WTC11 (cell line): ENCODE measurements around the gene SDC4. TPM values are rescaled to one million over a fixed set of nuclear protein-coding genes. Genes with fewer than 3 reads are reported as not detected.

Experiments
- ATAC-seq: fragments of 200-7000 bp; cut with Tn5 transposase; 2 replicates; pipeline ENCODE4 v1.10.0; 2021; ENCODE audit warnings: mild to moderate bottlenecking, moderate library complexity
- CTCF ChIA-PET: fragments of 300-600 bp; sonication (Branson Sonifier 250); formaldehyde crosslinking; loops from one replicate; lab custom pipeline; 2021; ENCODE audit warnings: antibody characterized with exemption; lab: Charles Lee
- POLR2A ChIA-PET: fragments of 350-600 bp; sonication (Branson Sonifier 250); formaldehyde crosslinking; loops from one replicate; lab custom pipeline; 2021; ENCODE audit warnings: antibody characterized with exemption; lab: Charles Lee
- DNase-seq: peaks from one replicate; pipeline ENCODE4 v3.0.0; 2021; ENCODE audit warnings: low spot score
- H3K27ac Mint-ChIP-seq: 2 replicates; pipeline ENCODE4 v1.8.0; 2021; ENCODE audit warnings: mixed read lengths
- H3K27me3 Mint-ChIP-seq: 2 replicates; pipeline ENCODE4 v1.8.0; 2021; ENCODE audit warnings: low read depth, mild to moderate bottlenecking, moderate library complexity, mixed read lengths
- H3K36me3 Mint-ChIP-seq: 2 replicates; pipeline ENCODE4 v1.8.0; 2021; ENCODE audit warnings: mixed read lengths
- H3K4me1 Mint-ChIP-seq: 2 replicates; pipeline ENCODE4 v1.8.0; 2022; ENCODE audit warnings: mixed read lengths
- H3K4me3 Mint-ChIP-seq: 2 replicates; pipeline ENCODE4 v1.8.0; 2021; ENCODE audit warnings: mild to moderate bottlenecking, moderate library complexity, mixed read lengths
- H3K9me3 Mint-ChIP-seq: 2 replicates; pipeline ENCODE4 v1.8.0; 2021; ENCODE audit warnings: mixed read lengths
- ATF6 ChIP-seq: sonication (generic); formaldehyde crosslinking; IDR thresholded peaks from 2 replicates; pipeline ENCODE4 v1.8.1; 2023; ENCODE audit warnings: mild to moderate bottlenecking, missing genetic modification reagents
- ESRRA ChIP-seq: sonication (generic); formaldehyde crosslinking; IDR thresholded peaks from 2 replicates; pipeline ENCODE4 v1.8.1; 2022; ENCODE audit warnings: mild to moderate bottlenecking, missing genetic modification reagents, borderline replicate concordance
- IRF2 ChIP-seq: sonication (generic); formaldehyde crosslinking; IDR thresholded peaks from 2 replicates; pipeline ENCODE4 v1.8.0; 2022; ENCODE audit warnings: low read depth, missing genetic modification reagents, borderline replicate concordance
- JUN ChIP-seq: sonication (generic); formaldehyde crosslinking; IDR thresholded peaks from 2 replicates; pipeline ENCODE4 v1.8.0; 2023; ENCODE audit warnings: mild to moderate bottlenecking, missing genetic modification reagents
- MAX ChIP-seq: sonication (generic); formaldehyde crosslinking; IDR thresholded peaks from 2 replicates; pipeline ENCODE4 v1.8.0; 2022; ENCODE audit warnings: mild to moderate bottlenecking, missing genetic modification reagents
- PRRX2 ChIP-seq: fragments of 250-450 bp; sonication (Bioruptor Pico); IDR thresholded peaks from 2 replicates; pipeline ENCODE4 v1.8.0; 2021; ENCODE audit warnings: mild to moderate bottlenecking
- SMAD3 ChIP-seq: sonication (generic); formaldehyde crosslinking; IDR thresholded peaks from 2 replicates; pipeline ENCODE4 v1.8.0; 2022; ENCODE audit warnings: missing genetic modification reagents, mild to moderate bottlenecking, borderline replicate concordance
- ZBTB21 ChIP-seq: sonication (generic); formaldehyde crosslinking; IDR thresholded peaks from 2 replicates; pipeline ENCODE4 v1.8.1; 2023; ENCODE audit warnings: mild to moderate bottlenecking, missing genetic modification reagents, borderline replicate concordance
- ZBTB43 ChIP-seq: sonication (generic); formaldehyde crosslinking; IDR thresholded peaks from 2 replicates; pipeline ENCODE4 v1.8.1; 2023; ENCODE audit warnings: mild to moderate bottlenecking, missing genetic modification reagents
- ZMAT4 ChIP-seq: fragments of 250-450 bp; sonication (Bioruptor Pico); IDR thresholded peaks from 2 replicates; pipeline ENCODE4 v1.9.0; 2021; ENCODE audit warnings: mild to moderate bottlenecking
- ZNF121 ChIP-seq: sonication (generic); formaldehyde crosslinking; IDR thresholded peaks from 2 replicates; pipeline ENCODE4 v1.8.0; 2023; ENCODE audit warnings: missing genetic modification reagents
- ZNF138 ChIP-seq: sonication (generic); formaldehyde crosslinking; conservative IDR thresholded peaks from 2 replicates; pipeline ENCODE4 v1.8.1; 2022; ENCODE audit warnings: mild to moderate bottlenecking, moderate library complexity, missing genetic modification reagents
- ZNF317 ChIP-seq: sonication (generic); formaldehyde crosslinking; IDR thresholded peaks from 2 replicates; pipeline ENCODE4 v1.8.1; 2023; ENCODE audit warnings: low read depth, mild to moderate bottlenecking, moderate library complexity, missing genetic modification reagents, borderline replicate concordance
- ZNF416 ChIP-seq: fragments of 250-450 bp; sonication (Bioruptor Pico); IDR thresholded peaks from 2 replicates; pipeline ENCODE4 v1.9.0; 2021; ENCODE audit warnings: mild to moderate bottlenecking, inconsistent platforms
- ZNF423 ChIP-seq: fragments of 250-450 bp; sonication (Bioruptor Pico); IDR thresholded peaks from 2 replicates; pipeline ENCODE4 v2.1.2; 2022; ENCODE audit warnings: mild to moderate bottlenecking, moderate library complexity
- ZSCAN18 ChIP-seq: fragments of 250-450 bp; sonication (Bioruptor Pico); IDR thresholded peaks from 2 replicates; pipeline ENCODE4 v2.1.2; 2022; ENCODE audit warnings: mild to moderate bottlenecking, moderate library complexity
- total RNA-seq: library from RNA; stranded (reverse); gene quantifications from 3 replicates; pipeline ENCODE4 v1.2.3, GENCODE V29; 2021
- TF ChIP-seq, protein P1 (sequence below): fragments of 250-450 bp; sonication (Bioruptor Pico); IDR thresholded peaks from 2 replicates; pipeline ENCODE4 v1.8.0; 2021; ENCODE audit warnings: mild to moderate bottlenecking
- TF ChIP-seq, protein P2 (sequence below): sonication (generic); formaldehyde crosslinking; IDR thresholded peaks from 2 replicates; pipeline ENCODE4 v1.8.1; 2023; ENCODE audit warnings: mild to moderate bottlenecking, missing genetic modification reagents, borderline replicate concordance

SDC4 gene
- total RNA-seq, 1 experiment from 2014 or later: 64.0 TPM

- POLR2A ChIA-PET: interaction anchor here (1.0 to 1.3 kb wide), 2 partner anchors 11 to 83 kb away, joined by 3 to 4 read pairs; no protein-coding TSS in a partner anchor
- Mint-ChIP-seq H3K9me3 (no peaks in the 10 kb centered on the region), H3K4me1 (peaks cover 24% of the 10 kb centered on the region), H3K4me3 (no peak overlapping the region), H3K27me3 (no peaks in the 10 kb centered on the region), H3K36me3 (no peaks in the 10 kb centered on the region), H3K27ac (no peak overlapping the region)
- ATAC-seq (peak; percentile 75), DNase-seq (no peak)
- CTCF ChIA-PET: interaction anchor here (0.6 to 2.6 kb wide), 6 partner anchors 9 to 83 kb away, joined by 3 to 12 read pairs (median 6); partner anchors contain the start of gene SYS1
- TF ChIP-seq ESRRA (CRISPR knock-in tag): no peak
- no peak for TF ChIP-seq ZBTB43 (CRISPR knock-in tag)
- no peak for TF ChIP-seq PRRX2 (CRISPR knock-in tag)
- TF ChIP-seq ZNF121 (CRISPR knock-in tag): no peak
- no peak for TF ChIP-seq IRF2 (CRISPR knock-in tag)
- no peak for TF ChIP-seq ZBTB21 (CRISPR knock-in tag)
- TF ChIP-seq ZNF317 (CRISPR knock-in tag): no peak
- TF ChIP-seq ZSCAN18: no peak
- no peak for TF ChIP-seq ZMAT4 (CRISPR knock-in tag)
- TF ChIP-seq, protein P1, sequence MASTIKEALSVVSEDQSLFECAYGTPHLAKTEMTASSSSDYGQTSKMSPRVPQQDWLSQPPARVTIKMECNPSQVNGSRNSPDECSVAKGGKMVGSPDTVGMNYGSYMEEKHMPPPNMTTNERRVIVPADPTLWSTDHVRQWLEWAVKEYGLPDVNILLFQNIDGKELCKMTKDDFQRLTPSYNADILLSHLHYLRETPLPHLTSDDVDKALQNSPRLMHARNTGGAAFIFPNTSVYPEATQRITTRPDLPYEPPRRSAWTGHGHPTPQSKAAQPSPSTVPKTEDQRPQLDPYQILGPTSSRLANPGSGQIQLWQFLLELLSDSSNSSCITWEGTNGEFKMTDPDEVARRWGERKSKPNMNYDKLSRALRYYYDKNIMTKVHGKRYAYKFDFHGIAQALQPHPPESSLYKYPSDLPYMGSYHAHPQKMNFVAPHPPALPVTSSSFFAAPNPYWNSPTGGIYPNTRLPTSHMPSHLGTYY (CRISPR knock-in tag): no peak
- no peak for TF ChIP-seq ZNF138
- TF ChIP-seq MAX: no peak
- no peak for TF ChIP-seq ATF6 (CRISPR knock-in tag)
- TF ChIP-seq ZNF416 (CRISPR knock-in tag): no peak
- TF ChIP-seq JUN (CRISPR knock-in tag): no peak
- TF ChIP-seq, protein P2, sequence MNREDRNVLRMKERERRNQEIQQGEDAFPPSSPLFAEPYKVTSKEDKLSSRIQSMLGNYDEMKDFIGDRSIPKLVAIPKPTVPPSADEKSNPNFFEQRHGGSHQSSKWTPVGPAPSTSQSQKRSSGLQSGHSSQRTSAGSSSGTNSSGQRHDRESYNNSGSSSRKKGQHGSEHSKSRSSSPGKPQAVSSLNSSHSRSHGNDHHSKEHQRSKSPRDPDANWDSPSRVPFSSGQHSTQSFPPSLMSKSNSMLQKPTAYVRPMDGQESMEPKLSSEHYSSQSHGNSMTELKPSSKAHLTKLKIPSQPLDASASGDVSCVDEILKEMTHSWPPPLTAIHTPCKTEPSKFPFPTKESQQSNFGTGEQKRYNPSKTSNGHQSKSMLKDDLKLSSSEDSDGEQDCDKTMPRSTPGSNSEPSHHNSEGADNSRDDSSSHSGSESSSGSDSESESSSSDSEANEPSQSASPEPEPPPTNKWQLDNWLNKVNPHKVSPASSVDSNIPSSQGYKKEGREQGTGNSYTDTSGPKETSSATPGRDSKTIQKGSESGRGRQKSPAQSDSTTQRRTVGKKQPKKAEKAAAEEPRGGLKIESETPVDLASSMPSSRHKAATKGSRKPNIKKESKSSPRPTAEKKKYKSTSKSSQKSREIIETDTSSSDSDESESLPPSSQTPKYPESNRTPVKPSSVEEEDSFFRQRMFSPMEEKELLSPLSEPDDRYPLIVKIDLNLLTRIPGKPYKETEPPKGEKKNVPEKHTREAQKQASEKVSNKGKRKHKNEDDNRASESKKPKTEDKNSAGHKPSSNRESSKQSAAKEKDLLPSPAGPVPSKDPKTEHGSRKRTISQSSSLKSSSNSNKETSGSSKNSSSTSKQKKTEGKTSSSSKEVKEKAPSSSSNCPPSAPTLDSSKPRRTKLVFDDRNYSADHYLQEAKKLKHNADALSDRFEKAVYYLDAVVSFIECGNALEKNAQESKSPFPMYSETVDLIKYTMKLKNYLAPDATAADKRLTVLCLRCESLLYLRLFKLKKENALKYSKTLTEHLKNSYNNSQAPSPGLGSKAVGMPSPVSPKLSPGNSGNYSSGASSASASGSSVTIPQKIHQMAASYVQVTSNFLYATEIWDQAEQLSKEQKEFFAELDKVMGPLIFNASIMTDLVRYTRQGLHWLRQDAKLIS: no peak
- no peak for TF ChIP-seq ZNF423 (CRISPR knock-in tag)
- TF ChIP-seq SMAD3 (CRISPR knock-in tag): no peak
Observed at GRCh38 chr20:45353746-45354145, 5.5 kb upstream of the SDC4 start.
